CD4-positive, alpha-beta memory T cell (primary cell): Measurements from ENCODE around the gene CHST13. TPM values are rescaled to one million over a fixed set of nuclear protein-coding genes. Genes with fewer than 3 reads are reported as not detected.

Source experiments
- CTCF ChIA-PET: fragments of 350-600 bp; sonication (Branson Sonifier 250); formaldehyde crosslinking; loops from one replicate; lab custom pipeline; 2021; ENCODE audit warnings: inconsistent platforms; ENCODE audit not compliant: partially characterized antibody; lab: Charles Lee
- POLR2A ChIA-PET: fragments of 350-600 bp; sonication (Branson Sonifier 250); formaldehyde crosslinking; loops from one replicate; lab custom pipeline; 2021; ENCODE audit not compliant: partially characterized antibody; lab: Charles Lee
- DNase-seq, 5 donors: peaks; one replicate each; pipeline versions ENCODE4 v3.0.0 to v3.0.0-alpha.2; 2020 to 2022; ENCODE audit warnings: mixed read lengths in 1 of 5
- H3K27ac ChIP-seq: one replicate; pipeline ENCODE4 v1.7.0; 2013; ENCODE audit warnings: low read depth, low read length
- H3K27me3 ChIP-seq: 2 replicates; pipeline ENCODE4 v1.7.0; 2013; ENCODE audit warnings: mild to moderate bottlenecking, low read length, moderate library complexity; ENCODE audit not compliant: insufficient read depth
- H3K36me3 ChIP-seq: 2 replicates; pipeline ENCODE4 v1.7.0; 2013; ENCODE audit warnings: mild to moderate bottlenecking, low read length, moderate library complexity; ENCODE audit not compliant: insufficient read depth
- H3K4me1 ChIP-seq: 2 replicates; pipeline ENCODE4 v1.7.0; 2013; ENCODE audit warnings: mild to moderate bottlenecking, low read length, moderate library complexity; ENCODE audit not compliant: insufficient read depth
- H3K4me3 ChIP-seq, 2 donors: one replicate each; pipeline ENCODE4 v1.7.0; 2013; ENCODE audit warnings: low read length in 2 of 2, mild to moderate bottlenecking in 1 of 2
- H3K9me3 ChIP-seq, 2 donors: one replicate each; pipeline ENCODE4 v1.7.0; 2013; ENCODE audit warnings: low read length in 2 of 2, control low read depth in 1 of 2; ENCODE audit not compliant: control insufficient read depth in 1 of 2
- H3K27ac Mint-ChIP-seq, 7 donors: one replicate each; pipeline ENCODE4 v1.8.0; 2020 to 2021; ENCODE audit warnings: mixed read lengths in 7 of 7, mild to moderate bottlenecking in 6 of 7, inconsistent platforms in 3 of 7, moderate library complexity in 3 of 7
- H3K27me3 Mint-ChIP-seq, 2 donors: one replicate each; pipeline ENCODE4 v1.8.0; 2020 to 2021; ENCODE audit warnings: mixed read lengths in 2 of 2
- H3K36me3 Mint-ChIP-seq, 2 donors: one replicate each; pipeline ENCODE4 v1.8.0; 2020 to 2021; ENCODE audit warnings: mixed read lengths in 2 of 2, inconsistent platforms in 1 of 2, mild to moderate bottlenecking in 1 of 2
- H3K4me1 Mint-ChIP-seq, 4 donors: one replicate each; pipeline ENCODE4 v1.8.0; 2020 to 2021; ENCODE audit warnings: mixed read lengths in 4 of 4, mild to moderate bottlenecking in 1 of 4
- H3K4me3 Mint-ChIP-seq, 8 donors: one replicate each; pipeline ENCODE4 v1.8.0; 2020 to 2021; ENCODE audit warnings: mixed read lengths in 8 of 8, mild to moderate bottlenecking in 7 of 8, moderate library complexity in 6 of 8, inconsistent platforms in 3 of 8
- H3K9me3 Mint-ChIP-seq, 8 donors: one replicate each; pipeline ENCODE4 v1.8.0; 2020 to 2021; ENCODE audit warnings: mixed read lengths in 8 of 8, mild to moderate bottlenecking in 5 of 8, inconsistent platforms in 3 of 8, moderate library complexity in 1 of 8
- intact Hi-C: fragments of 100-400 bp; cut with micrococcal nuclease; formaldehyde crosslinking; loops from one replicate; pipeline ENCODE4 v1.15.1; 2023
- polyA plus RNA-seq, 2 donors: library from polyadenylated mRNA; unstranded; fragments of 300-500 nt; fragmentation: Illumina TruSeq; gene quantifications; one replicate each; pipeline ENCODE4 v1.2.3, GENCODE V29; 2021
- total RNA-seq, 2 experiments: library from RNA; stranded (reverse); gene quantifications; one replicate each; pipeline ENCODE4 v1.2.3, GENCODE V29; 2021

The CHST13 gene
- total and polyA plus RNA-seq, 4 experiments from 2014 or later = 0.23 to 0.42 TPM; not detected in 2

DNA sequence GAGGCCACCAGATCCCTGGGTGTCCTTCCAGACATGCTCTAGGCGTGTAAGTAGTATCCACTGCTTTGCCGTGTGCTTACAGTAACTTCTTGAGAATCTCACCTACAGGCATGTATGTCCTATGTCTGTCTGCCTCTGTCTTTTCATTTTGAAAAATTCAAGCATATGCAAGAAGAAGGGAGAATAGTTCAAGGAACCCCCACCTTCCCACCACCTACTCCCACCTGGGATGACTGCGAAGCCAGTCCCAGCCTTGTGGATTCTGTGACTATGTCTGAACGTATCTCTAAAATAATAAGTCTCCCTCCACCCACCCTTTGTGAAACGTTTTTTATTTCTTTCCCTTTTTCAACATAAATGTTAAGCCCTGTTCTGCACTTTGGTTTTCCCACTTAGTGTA lies 15.0 kb downstream of the CHST13 start:
- ChIA-PET POLR2A (no interaction called here), CTCF (interaction anchor here (1.9 kb wide), 1 partner anchor 16 kb away, joined by 6 read pairs; no protein-coding TSS in a partner anchor)
- Mint-ChIP-seq H3K9me3 (peaks cover 0 to 3% (median 0%) of the 10 kb centered on the region in 8 donors), H3K4me1 (peaks cover 0 to 2% (median 0%) of the 10 kb centered on the region in 4 donors), H3K4me3 (no peak overlapping the region), H3K27me3 (peaks cover 8 to 14% of the 10 kb centered on the region in 2 donors), H3K27ac (no peak overlapping the region), H3K36me3 (no peaks in the 10 kb centered on the region)
- Histone ChIP-seq H3K36me3 (no peaks in the 10 kb centered on the region), H3K9me3 (no peaks in the 10 kb centered on the region), H3K27ac (no peak overlapping the region), H3K27me3 (no peaks in the 10 kb centered on the region), H3K4me1 (no peaks in the 10 kb centered on the region), H3K4me3 (no peak overlapping the region)
- intact Hi-C loops = no loop called here
- DNase-seq = no peak

DNA sequence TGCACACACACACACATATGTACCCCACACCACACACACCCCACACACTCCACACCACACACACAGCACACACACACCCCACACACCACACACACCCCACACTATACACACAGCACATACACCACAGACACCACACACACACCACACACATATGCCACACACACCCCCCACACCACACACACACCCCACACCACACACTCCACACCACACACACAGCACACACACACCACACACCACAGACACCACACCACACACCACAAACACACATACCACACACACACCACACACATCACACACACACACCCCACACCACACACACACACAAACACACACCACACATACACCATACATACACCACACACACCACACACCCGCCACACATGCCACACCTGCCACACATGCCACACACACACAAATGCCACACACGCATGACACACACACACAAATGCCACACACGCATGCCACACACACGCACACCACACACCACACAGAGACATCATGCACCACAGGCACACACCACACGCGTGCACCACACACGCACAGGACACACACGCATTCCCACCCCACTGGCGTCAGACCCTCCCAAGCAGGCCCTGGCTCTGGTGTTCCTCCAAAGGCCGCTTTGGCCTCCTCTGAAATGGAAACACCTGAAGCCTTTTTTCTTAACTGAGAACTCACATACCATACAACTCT lies 15.7 kb downstream of the CHST13 start:
- H3K4me3 Mint-ChIP-seq = no peak overlapping the region
- Histone ChIP-seq H3K36me3 (no peaks in the 10 kb centered on the region), H3K27ac (no peak overlapping the region), H3K27me3 (no peaks in the 10 kb centered on the region), H3K4me3 (no peak overlapping the region), H3K4me1 (no peaks in the 10 kb centered on the region), H3K9me3 (no peaks in the 10 kb centered on the region)
- no peak overlapping the region for H3K27ac Mint-ChIP-seq
- H3K36me3 Mint-ChIP-seq = no peaks in the 10 kb centered on the region
- DNase-seq = no peak
- H3K9me3 Mint-ChIP-seq = peaks cover 0 to 3% (median 0%) of the 10 kb centered on the region in 8 donors
- ChIA-PET POLR2A (no interaction called here), CTCF (no interaction called here)
- peaks cover 0 to 2% (median 0%) of the 10 kb centered on the region in 4 donors for H3K4me1 Mint-ChIP-seq
- intact Hi-C loops = no loop called here
- peaks cover 8 to 9% of the 10 kb centered on the region in 2 donors for H3K27me3 Mint-ChIP-seq

DNA sequence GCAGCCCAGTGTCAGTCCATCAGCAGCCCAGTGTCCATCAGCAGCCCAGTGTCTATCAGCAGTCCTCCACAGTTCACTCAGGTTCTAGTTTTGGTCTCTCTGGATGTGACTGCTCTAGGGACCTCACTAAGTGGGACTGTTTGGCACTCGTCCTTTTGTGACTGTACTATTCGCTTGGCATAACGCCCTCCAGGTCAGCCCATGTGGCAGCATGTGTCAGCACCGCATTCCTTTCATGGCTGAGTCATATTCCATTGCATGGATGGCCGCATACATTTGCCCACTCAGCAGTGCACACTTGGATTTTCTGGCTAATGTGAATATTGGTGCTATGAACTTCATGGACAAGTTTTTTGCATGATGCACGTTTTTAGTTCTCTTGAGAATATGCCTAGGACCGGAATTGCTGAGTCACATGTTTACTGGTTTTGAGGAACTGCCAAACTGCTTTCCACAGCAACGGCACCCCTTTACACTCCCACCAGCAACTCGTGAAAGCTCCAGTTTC lies 16.4 kb downstream of the CHST13 start:
- Mint-ChIP-seq H3K27me3 (peaks cover 4 to 9% of the 10 kb centered on the region in 2 donors), H3K4me1 (peaks cover 0 to 2% (median 0%) of the 10 kb centered on the region in 4 donors), H3K4me3 (no peak overlapping the region), H3K9me3 (peaks cover 0 to 3% (median 0%) of the 10 kb centered on the region in 8 donors), H3K36me3 (no peaks in the 10 kb centered on the region), H3K27ac (no peak overlapping the region)
- ChIA-PET POLR2A (no interaction called here), CTCF (no interaction called here)
- intact Hi-C loops = no loop called here
- Histone ChIP-seq H3K36me3 (no peaks in the 10 kb centered on the region), H3K27ac (no peak overlapping the region), H3K4me1 (no peaks in the 10 kb centered on the region), H3K9me3 (no peaks in the 10 kb centered on the region), H3K4me3 (no peak overlapping the region), H3K27me3 (no peaks in the 10 kb centered on the region)
- DNase-seq = no peak

DNA sequence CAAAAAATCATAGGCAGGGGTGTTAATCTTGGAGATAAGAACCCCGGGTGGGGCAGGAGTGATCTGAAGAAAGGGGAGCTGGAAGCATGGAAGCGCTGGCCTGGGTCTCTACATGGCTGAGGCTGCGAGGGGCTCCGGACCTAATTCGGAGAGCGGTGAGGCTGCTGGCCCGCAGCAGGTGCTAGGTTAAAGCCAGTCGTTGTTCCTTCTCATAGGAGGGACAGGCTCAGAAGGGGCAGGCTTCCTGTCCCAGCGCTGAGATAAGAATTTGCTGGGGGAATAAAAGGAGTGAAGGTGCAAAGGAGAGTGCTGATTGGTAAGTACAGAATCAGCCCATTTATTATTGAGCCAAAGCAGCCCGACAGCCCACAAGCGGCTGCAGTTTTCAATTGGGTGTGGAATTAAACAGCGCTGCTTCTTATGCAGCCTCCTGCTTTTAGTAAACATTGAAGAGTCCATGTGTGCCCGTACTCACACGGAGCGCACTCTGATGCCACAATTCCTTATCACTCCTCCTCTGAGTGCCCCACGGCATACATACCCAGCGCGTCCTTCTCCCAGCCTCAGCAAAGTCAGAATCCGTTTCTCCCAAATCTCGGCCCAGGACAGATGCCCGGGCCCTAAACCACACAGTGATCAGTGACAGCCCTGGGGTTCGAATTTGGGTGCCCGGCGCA lies 17.1 kb downstream of the CHST13 start:
- Mint-ChIP-seq H3K9me3 (peaks cover 0 to 3% (median 0%) of the 10 kb centered on the region in 8 donors), H3K36me3 (no peaks in the 10 kb centered on the region), H3K4me3 (no peak overlapping the region), H3K4me1 (peaks cover 0 to 2% (median 0%) of the 10 kb centered on the region in 4 donors), H3K27me3 (peaks cover 3 to 6% of the 10 kb centered on the region in 2 donors), H3K27ac (no peak overlapping the region)
- Histone ChIP-seq H3K4me1 (no peaks in the 10 kb centered on the region), H3K9me3 (no peaks in the 10 kb centered on the region), H3K27ac (no peak overlapping the region), H3K36me3 (no peaks in the 10 kb centered on the region), H3K4me3 (no peak overlapping the region), H3K27me3 (no peaks in the 10 kb centered on the region)
- ChIA-PET CTCF (no interaction called here), POLR2A (no interaction called here)
- intact Hi-C loops = no loop called here
- DNase-seq = no peak

DNA sequence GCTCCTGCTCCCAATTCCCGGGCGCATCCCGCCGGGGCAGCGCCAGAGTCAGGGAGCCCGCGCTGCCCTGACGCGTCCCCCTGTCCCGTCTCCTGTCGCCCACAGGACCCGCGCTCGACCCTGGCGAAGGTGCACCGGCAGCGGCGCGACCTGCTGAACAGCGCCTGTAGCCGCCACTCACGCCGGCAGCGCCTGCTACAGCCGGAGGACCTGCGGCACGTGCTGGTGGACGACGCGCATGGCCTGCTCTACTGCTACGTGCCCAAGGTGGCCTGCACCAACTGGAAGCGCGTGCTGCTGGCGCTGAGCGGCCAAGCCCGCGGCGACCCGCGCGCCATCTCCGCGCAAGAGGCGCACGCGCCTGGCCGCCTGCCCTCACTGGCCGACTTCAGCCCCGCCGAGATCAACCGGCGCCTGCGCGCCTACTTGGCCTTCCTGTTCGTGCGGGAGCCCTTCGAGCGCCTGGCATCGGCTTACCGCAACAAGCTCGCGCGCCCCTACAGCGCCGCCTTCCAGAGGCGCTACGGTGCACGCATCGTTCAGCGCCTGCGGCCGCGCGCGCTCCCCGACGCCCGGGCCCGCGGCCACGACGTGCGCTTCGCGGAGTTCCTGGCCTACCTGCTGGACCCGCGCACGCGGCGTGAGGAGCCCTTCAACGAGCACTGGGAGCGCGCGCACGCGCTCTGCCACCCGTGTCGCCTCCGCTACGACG lies 17.8 kb downstream of the CHST13 start:
- Histone ChIP-seq H3K36me3 (no peaks in the 10 kb centered on the region), H3K27me3 (no peaks in the 10 kb centered on the region), H3K9me3 (no peaks in the 10 kb centered on the region), H3K4me3 (no peak overlapping the region), H3K27ac (no peak overlapping the region), H3K4me1 (no peaks in the 10 kb centered on the region)
- POLR2A ChIA-PET = no interaction called here
- Mint-ChIP-seq H3K4me3 (no peak overlapping the region), H3K9me3 (peaks cover 0 to 3% (median 0%) of the 10 kb centered on the region in 8 donors), H3K27ac (no peak overlapping the region), H3K4me1 (peaks cover 0 to 2% (median 0%) of the 10 kb centered on the region in 4 donors), H3K27me3 (peaks cover 3 to 6% of the 10 kb centered on the region in 2 donors), H3K36me3 (no peaks in the 10 kb centered on the region)
- DNase-seq = no peak
- intact Hi-C loops = no loop called here
- CTCF ChIA-PET = no interaction called here

DNA sequence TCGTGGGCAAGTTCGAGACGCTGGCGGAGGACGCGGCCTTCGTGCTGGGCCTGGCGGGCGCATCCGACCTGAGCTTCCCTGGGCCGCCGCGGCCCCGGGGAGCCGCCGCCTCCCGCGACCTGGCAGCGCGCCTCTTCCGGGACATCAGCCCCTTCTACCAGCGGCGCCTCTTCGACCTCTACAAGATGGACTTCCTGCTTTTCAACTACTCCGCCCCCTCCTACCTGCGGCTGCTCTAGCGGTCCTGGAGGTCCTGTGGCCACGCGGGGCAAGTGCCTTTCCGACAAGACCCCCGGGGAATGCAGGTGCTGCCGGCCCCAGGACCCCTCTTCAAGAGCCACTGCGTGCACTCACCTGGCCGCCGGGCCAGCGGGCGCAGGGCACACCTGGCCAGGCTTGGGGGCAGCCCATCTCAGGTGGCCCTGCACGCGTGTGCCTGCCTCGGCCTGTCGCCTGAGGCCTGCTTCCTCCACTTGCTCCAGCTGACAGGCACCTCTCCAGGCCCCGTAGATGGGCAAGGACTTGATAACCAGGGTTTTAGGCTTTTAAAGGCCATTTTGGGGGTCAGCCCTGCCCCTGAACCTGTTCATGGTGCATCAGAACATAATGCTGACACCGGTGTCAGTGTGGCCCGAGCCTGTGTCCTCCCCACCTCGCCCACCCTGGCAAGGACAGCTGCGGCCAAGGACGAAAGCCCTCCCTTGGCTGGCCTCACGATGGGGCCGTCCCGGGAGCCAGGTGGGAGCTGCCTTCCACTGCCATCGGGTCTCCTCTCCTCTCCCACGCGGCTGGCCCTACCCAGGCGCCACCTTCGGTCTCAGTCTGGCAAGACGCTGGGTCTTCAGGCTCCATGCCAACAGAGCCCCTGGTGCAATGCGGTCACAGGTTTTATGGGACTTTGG lies 18.6 kb downstream of the CHST13 start:
- Mint-ChIP-seq H3K4me1 (peaks cover 0 to 2% (median 0%) of the 10 kb centered on the region in 4 donors), H3K27ac (no peak overlapping the region), H3K4me3 (no peak overlapping the region), H3K9me3 (peaks cover 0 to 3% (median 0%) of the 10 kb centered on the region in 8 donors), H3K27me3 (peaks cover 0 to 6% of the 10 kb centered on the region in 2 donors), H3K36me3 (no peaks in the 10 kb centered on the region)
- intact Hi-C loops = no loop called here
- H3K4me3 ChIP-seq = no peak overlapping the region
- ChIA-PET POLR2A (no interaction called here), CTCF (no interaction called here)
- no peaks in the 10 kb centered on the region for H3K9me3 ChIP-seq
- H3K36me3 ChIP-seq = no peaks in the 10 kb centered on the region
- no peak overlapping the region for H3K27ac ChIP-seq
- H3K27me3 ChIP-seq = no peaks in the 10 kb centered on the region
- H3K4me1 ChIP-seq = no peaks in the 10 kb centered on the region
- no peak for DNase-seq
